NCI-H774 (cell line): ENCODE measurements around the gene CYSLTR2.

ENCODE experiments used
- DNase-seq: peaks from one replicate; lab custom pipeline; 2025; lab: John Stamatoyannopoulos, UW

Gene CYSLTR2

GRCh38 chr13:48653472-48653939, at the start of gene CYSLTR2:
TSS of gene CYSLTR2 (plus strand) at chr13:48653929. CDS start at chr13:48706818, 52,889 bp downstream.
- DNase-seq = no peak

GRCh38 chr13:48615049-48615448, 38.7 kb upstream of the CYSLTR2 start:
- no peak for DNase-seq

- no peak for DNase-seq
Measured at GRCh38 chr13:48618937-48619336, 34.8 kb upstream of the CYSLTR2 start.

DNA sequence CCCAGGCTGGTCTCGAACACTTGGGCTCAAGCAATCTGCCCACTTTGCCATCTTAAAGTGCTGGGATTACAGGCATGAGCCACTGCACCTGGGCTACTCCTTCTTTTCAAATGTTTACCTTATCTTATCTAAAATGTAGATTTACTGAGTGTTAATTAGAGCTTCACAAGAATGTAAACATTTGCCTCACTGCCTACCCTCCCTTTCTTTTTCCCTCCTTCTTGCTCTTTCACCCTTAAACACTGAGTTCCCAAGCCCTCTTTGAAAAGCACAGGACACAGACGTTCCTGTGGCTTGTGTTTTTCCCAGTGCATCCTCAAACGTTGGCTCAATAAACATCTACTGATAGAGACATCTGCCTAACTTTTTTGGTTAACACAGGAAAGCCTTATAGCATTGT, 32.7 kb upstream of the CYSLTR2 start:
- DNase-seq = no peak

- no peak for DNase-seq
Measured at GRCh38 chr13:48624016-48624415, 29.7 kb upstream of the CYSLTR2 start.

GRCh38 chr13:48624858-48625257, 28.9 kb upstream of the CYSLTR2 start:
- DNase-seq = no peak

GRCh38 chr13:48625413-48626076, 28.2 kb upstream of the CYSLTR2 start:
- no peak for DNase-seq

- no peak for DNase-seq
Measured at GRCh38 chr13:48626077-48626449, 27.7 kb upstream of the CYSLTR2 start.

- DNase-seq = no peak
Measured at GRCh38 chr13:48626726-48627451, 26.8 kb upstream of the CYSLTR2 start.

DNA sequence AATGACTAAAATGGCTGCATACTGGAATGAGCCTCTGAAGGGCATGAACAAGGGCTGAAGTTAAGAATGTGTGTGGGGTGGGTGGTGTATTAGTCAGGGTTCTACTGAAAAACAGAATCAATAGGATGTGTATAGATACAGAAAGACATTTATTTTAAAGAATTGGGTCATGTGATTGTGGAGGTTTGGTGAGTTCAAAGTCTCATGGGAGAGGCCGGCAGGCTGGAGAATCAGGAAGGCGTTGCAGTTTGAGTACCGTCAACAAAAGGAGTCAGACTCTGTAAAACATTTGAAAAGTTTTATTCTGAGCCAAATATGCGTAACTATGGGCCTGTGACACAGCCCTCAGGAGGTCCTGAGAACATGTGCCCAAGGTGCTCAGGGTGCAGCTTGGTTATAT, 24.5 kb upstream of the CYSLTR2 start:
- no peak for DNase-seq

GRCh38 chr13:48630291-48630690, 23.4 kb upstream of the CYSLTR2 start:
- no peak for DNase-seq

- no peak for DNase-seq
Measured at GRCh38 chr13:48630773-48631172, 23.0 kb upstream of the CYSLTR2 start.

- no peak for DNase-seq
Measured at GRCh38 chr13:48631441-48631840, 22.3 kb upstream of the CYSLTR2 start.

- no peak for DNase-seq
Measured at GRCh38 chr13:48633700-48634099, 20.0 kb upstream of the CYSLTR2 start.

DNA sequence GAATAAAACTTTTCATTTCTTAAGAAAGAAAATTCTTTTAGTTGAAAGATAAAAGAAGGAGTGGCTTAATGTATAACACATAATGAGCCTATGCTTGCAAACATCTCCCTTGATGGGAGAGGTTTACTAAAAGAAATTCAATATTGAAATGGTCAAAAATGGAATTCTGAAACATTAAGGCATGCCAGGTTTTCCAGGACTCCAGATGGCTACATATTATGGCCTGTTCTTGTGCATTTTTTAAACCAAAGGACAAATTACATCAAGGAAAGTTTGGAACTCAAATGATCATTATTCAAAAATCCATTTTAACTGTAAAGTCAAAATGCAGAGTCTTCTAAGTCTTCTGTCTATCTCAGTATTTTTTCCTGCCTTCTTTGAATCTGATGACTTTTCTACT, 19.1 kb upstream of the CYSLTR2 start:
- DNase-seq = no peak

DNA sequence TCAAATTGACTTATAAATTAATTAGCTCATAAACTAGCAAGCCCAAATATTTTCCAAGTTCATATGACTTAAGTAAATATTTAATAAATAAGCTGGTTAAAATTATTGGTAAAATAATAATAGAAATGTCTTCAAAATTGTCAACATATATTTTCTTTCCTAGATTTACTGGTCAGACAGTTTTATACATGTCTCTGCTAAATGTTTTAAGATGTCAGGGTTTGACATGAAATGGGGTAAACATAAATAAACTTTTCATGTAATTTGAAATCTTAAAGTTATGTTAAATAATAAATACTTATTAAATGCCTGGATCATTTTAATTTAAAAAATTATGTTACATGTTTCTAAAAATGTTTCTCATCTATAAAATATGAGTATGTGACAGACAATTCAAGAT, 18.3 kb upstream of the CYSLTR2 start:
- DNase-seq = no peak

DNA sequence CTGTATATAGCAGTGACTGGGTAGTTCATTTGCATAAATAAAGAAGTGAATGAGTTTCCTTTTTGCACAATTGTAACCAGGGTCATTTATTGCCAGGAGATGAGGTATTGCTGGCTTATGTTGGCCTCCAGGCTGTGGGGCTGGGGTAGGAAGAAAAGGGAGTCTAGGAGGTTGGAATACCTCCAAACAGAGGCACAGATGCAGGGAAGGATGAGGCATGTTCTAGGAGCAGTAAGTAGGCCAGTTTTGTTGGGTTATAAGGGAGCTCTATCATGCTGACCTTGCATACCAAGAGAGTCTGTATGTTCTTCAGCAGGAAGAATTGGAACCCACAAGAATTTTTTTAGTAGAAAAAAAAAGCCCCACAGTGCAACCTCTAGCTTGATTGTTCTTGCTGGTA, 17.2 kb upstream of the CYSLTR2 start:
- DNase-seq = no peak

DNA sequence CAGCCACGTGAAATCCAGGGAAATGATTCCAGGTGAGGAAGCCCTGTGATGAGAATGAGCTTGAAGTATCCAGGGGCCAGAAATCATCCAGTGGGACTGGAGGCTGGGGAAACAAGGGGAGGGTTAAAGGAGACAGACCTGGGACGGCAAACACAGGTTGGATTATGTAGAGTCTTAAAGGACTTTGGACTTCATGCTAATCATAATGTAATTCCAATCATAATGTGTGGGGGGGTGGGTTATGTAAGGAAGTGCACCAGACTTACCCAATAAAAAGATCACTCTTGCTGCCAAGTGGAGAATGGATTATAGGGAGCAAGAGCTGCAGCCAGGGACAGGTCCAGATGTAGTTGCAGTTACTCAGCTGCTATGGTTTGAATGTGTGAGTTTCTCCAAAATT, 16.1 kb upstream of the CYSLTR2 start:
- DNase-seq = no peak

- no peak for DNase-seq
Measured at GRCh38 chr13:48640767-48641166, 13.0 kb upstream of the CYSLTR2 start.

GRCh38 chr13:48641404-48641803, 12.3 kb upstream of the CYSLTR2 start:
- DNase-seq = no peak

- DNase-seq = no peak
Measured at GRCh38 chr13:48642061-48642460, 11.7 kb upstream of the CYSLTR2 start.

- DNase-seq = no peak
Measured at GRCh38 chr13:48643159-48643558, 10.6 kb upstream of the CYSLTR2 start.

GRCh38 chr13:48644141-48644540, 9.6 kb upstream of the CYSLTR2 start:
- no peak for DNase-seq

DNA sequence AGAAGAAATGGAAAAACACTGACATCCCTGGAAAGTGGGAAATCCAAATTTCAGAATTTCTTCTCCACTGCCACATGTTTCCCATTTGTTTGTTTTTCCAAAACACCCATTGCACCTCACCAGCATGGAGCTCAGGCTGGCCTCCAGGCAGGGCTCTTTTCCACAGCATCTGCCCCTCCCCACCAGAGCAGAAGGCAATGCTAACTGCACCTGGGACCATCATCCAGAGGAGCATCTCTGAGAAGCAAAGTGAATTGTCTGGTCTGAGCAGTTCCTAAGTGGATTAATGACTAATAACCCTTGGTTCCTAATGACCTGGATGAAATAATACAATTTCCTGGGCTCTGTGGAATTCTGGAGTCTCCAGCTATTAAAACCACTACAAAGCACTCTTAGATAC, 8.8 kb upstream of the CYSLTR2 start:
- no peak for DNase-seq
